Measurements from ENCODE around the gene MRPL9.
"Not testable (repeated sequence)": the region's sequence is repeated elsewhere in the genome, so short reads cannot be mapped to it uniquely, and the experiment has no call there.

GRCh38 chr1:151780736-151781135 lies 17.4 kb upstream of the MRPL9 start:
- not testable (repeated sequence) for TF ChIP-seq SUZ12 (IDR thresholded peaks at IDR 0.05; ENCODE audit: extremely low read depth, insufficient read depth, insufficient read length); YY1 (IDR thresholded peaks at IDR 0.05; ENCODE audit: insufficient read depth, insufficient read length)

Data from NT2/D1 (cell line).